Glutamatergic neuron (in vitro differentiated cells): ENCODE results near the gene GRIFIN. TPM values are rescaled to one million over a fixed set of nuclear protein-coding genes. Genes with fewer than 3 reads are reported as not detected.

Source experiments
- DNase-seq: peaks from one replicate; pipeline ENCODE4 v3.0.0; 2022
- H3K27ac Mint-ChIP-seq: one replicate; pipeline ENCODE4 v1.8.0; 2020; ENCODE audit warnings: mild to moderate bottlenecking, mixed read lengths, inconsistent platforms; ENCODE audit not compliant: unreplicated experiment
- H3K27me3 Mint-ChIP-seq: one replicate; pipeline ENCODE4 v1.8.0; 2020; ENCODE audit warnings: mild to moderate bottlenecking, moderate library complexity, mixed read lengths, inconsistent platforms; ENCODE audit not compliant: unreplicated experiment
- H3K36me3 Mint-ChIP-seq: one replicate; pipeline ENCODE4 v1.8.0; 2020; ENCODE audit warnings: mild to moderate bottlenecking, mixed read lengths, inconsistent platforms; ENCODE audit not compliant: unreplicated experiment
- H3K4me1 Mint-ChIP-seq: one replicate; pipeline ENCODE4 v1.8.0; 2020; ENCODE audit warnings: mild to moderate bottlenecking, low read depth, mixed read lengths, inconsistent platforms; ENCODE audit not compliant: unreplicated experiment
- H3K4me3 Mint-ChIP-seq: one replicate; pipeline ENCODE4 v1.8.0; 2020; ENCODE audit warnings: mild to moderate bottlenecking, mixed read lengths, inconsistent platforms; ENCODE audit not compliant: unreplicated experiment
- H3K9me3 Mint-ChIP-seq: one replicate; pipeline ENCODE4 v1.8.0; 2020; ENCODE audit warnings: mild to moderate bottlenecking, moderate library complexity, mixed read lengths, inconsistent platforms; ENCODE audit not compliant: unreplicated experiment
- CTCF ChIP-seq: fragments of 200-600 bp; sonication (generic); IDR thresholded peaks from one replicate; pipeline ENCODE4 v1.5.0; 2021; ENCODE audit not compliant: partially characterized antibody, unreplicated experiment
- total RNA-seq: library from RNA; stranded (reverse); fragmentation: NEBNext Ultra II Directional; extraction: Animal tissue kit (Norgen Biotek cat#: 25700); gene quantifications from one replicate; pipeline ENCODE4 v1.2.1, GENCODE V29; 2021; ENCODE audit not compliant: unreplicated experiment

Gene GRIFIN
- total RNA-seq, 1 donor from 2014 or later: not detected

DNA sequence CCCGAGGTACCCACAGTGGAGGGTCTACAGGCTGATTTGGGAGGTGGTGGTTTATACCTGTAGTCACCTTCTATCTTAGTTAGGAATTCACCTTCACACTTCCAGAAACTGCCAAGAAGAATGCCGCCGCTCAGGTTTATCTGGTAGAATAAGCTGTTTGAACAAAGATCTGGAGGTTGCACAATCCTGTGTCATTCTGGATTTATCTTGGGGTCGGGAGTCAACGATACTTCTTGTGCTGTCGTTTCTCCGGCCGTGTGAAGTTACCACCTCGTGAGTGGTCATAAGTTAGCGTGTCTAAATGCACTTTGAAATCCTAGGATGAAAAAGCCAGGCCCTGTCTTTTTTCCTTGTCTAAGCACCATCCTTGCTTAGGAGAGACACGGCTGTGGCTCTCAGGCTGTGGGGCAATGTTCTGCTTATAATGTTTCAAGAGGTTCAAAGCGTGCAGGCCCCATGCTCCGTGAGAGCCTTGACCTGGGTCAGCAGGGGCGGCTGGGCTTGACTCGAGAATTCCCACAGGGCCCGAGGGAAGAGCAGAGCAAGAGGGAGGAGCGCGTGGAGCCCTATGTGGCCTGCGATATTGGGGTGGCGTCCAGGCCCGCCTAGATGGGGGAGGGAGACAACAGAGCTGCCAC, 35.5 kb downstream of the GRIFIN start:
- Mint-ChIP-seq H3K27me3 (peaks cover 10% of the 10 kb centered on the region), H3K4me3 (no peak overlapping the region), H3K36me3 (peaks cover 4% of the 10 kb centered on the region), H3K4me1 (peaks cover 19% of the 10 kb centered on the region), H3K27ac (no peak overlapping the region), H3K9me3 (peaks cover 7% of the 10 kb centered on the region)
- TF ChIP-seq CTCF: no peak
- DNase-seq: no peak

DNA sequence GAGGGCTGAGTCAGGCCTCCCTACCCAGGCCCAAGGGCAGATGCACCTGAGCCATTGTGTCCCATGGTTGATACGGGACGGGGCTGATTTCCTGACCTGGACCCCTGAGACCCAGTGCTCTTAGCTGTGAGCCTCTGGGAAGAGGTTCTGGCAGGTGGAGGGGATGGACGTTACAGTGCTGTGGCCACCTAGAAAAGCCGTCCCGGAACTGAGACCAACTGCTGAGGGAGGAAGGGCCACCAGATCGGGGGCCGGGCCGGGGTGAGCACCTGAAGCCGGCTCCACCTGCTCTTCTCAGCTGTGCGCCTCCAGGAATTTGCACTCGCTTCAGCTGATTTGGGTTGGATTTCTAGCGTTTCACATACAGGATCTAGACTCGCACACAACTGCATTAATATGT, 37.4 kb downstream of the GRIFIN start:
- Mint-ChIP-seq H3K9me3 (peaks cover 7% of the 10 kb centered on the region), H3K4me1 (peaks cover 19% of the 10 kb centered on the region), H3K4me3 (no peak overlapping the region), H3K36me3 (peaks cover 5% of the 10 kb centered on the region), H3K27me3 (peaks cover 10% of the 10 kb centered on the region), H3K27ac (no peak overlapping the region)
- no peak for TF ChIP-seq CTCF
- no peak for DNase-seq

- Mint-ChIP-seq H3K9me3 (peaks cover 8% of the 10 kb centered on the region), H3K36me3 (peaks cover 8% of the 10 kb centered on the region), H3K27ac (no peak overlapping the region), H3K27me3 (peaks cover 10% of the 10 kb centered on the region), H3K4me1 (peaks cover 19% of the 10 kb centered on the region), H3K4me3 (no peak overlapping the region)
- no peak for TF ChIP-seq CTCF
- no peak for DNase-seq
Observed at GRCh38 chr7:2438186-2438585, 38.0 kb downstream of the GRIFIN start.

GRCh38 chr7:2437537-2438148, 38.6 kb downstream of the GRIFIN start:
- Mint-ChIP-seq H3K36me3 (peaks cover 8% of the 10 kb centered on the region), H3K27ac (no peak overlapping the region), H3K4me1 (peaks cover 19% of the 10 kb centered on the region), H3K4me3 (no peak overlapping the region), H3K27me3 (peaks cover 10% of the 10 kb centered on the region), H3K9me3 (peaks cover 8% of the 10 kb centered on the region)
- no peak for TF ChIP-seq CTCF
- no peak for DNase-seq

- Mint-ChIP-seq H3K4me1 (peaks cover 19% of the 10 kb centered on the region), H3K27me3 (peaks cover 10% of the 10 kb centered on the region), H3K9me3 (peaks cover 8% of the 10 kb centered on the region), H3K36me3 (peaks cover 8% of the 10 kb centered on the region), H3K27ac (no peak overlapping the region), H3K4me3 (no peak overlapping the region)
- TF ChIP-seq CTCF: no peak
- DNase-seq: no peak
Observed at GRCh38 chr7:2437136-2437535, 39.1 kb downstream of the GRIFIN start.
